Dorsolateral prefrontal cortex (tissue), 118 donors: ENCODE results near the gene CYSLTR2. TPM values are rescaled to one million over a fixed set of nuclear protein-coding genes. Genes with fewer than 3 reads are reported as not detected.

Experiments used
- total RNA-seq, 120 experiments: library from RNA; stranded (reverse); gene quantifications; one replicate each; pipeline versions ENCODE4 v1.2.3 to v1.2.4, GENCODE V29; 2022

Gene CYSLTR2
- total RNA-seq, 120 experiments from 2014 or later: 1.2 to 8.5 (median 2.8) TPM

Other genes starting within 250 kb of the CYSLTR2 start
- 10 to 100 TPM in 34 of 120 experiments, 1 to 10 TPM in 86; 1.5 to 23.3 (median 8.0) TPM for gene LPAR6, start 240.8 kb upstream of the CYSLTR2 start, total RNA-seq
- gene RCBTB2, start 120.8 kb upstream of the CYSLTR2 start, total RNA-seq: 10 to 100 TPM in 100 of 120 experiments, 1 to 10 TPM in 20; 7.7 to 20.0 (median 11.9) TPM